GM18873 (cell line): ENCODE measurements around the gene GALNT18.

ENCODE experiments used
- ATAC-seq: cut with Tn5 transposase; IDR thresholded peaks from one replicate; pipeline ENCODE4 v1.9.1; 2021; ENCODE audit warnings: mild to moderate bottlenecking, moderate library complexity, moderate number of reproducible peaks; ENCODE audit not compliant: unreplicated experiment, low FRiP score

The GALNT18 gene

GRCh38 chr11:11301212-11301611, 320.6 kb downstream of the GALNT18 start:
- ATAC-seq: no peak

GRCh38 chr11:11297578-11297977, 324.2 kb downstream of the GALNT18 start:
- no peak for ATAC-seq

DNA sequence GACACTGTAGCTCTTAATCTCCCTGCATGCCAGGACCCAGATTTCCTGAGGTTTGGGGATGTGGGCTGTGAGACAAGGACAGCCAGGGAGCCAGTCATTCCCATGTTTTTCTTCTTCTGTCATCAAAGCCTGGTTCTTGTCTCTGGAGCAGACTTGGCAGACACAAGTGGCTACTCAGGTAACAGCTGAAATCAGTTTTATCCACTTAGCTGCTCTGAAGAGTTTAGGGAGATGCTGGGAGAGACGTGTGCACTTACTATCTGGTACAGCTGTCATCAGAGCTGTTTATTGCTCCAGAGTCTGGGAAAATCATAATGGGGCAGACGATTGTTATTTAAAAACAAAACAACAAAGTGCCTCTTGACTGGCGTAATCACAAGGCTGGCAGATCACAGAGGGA, 325.4 kb downstream of the GALNT18 start:
- no peak for ATAC-seq

GRCh38 chr11:11294551-11294855, 327.3 kb downstream of the GALNT18 start:
- no peak for ATAC-seq

DNA sequence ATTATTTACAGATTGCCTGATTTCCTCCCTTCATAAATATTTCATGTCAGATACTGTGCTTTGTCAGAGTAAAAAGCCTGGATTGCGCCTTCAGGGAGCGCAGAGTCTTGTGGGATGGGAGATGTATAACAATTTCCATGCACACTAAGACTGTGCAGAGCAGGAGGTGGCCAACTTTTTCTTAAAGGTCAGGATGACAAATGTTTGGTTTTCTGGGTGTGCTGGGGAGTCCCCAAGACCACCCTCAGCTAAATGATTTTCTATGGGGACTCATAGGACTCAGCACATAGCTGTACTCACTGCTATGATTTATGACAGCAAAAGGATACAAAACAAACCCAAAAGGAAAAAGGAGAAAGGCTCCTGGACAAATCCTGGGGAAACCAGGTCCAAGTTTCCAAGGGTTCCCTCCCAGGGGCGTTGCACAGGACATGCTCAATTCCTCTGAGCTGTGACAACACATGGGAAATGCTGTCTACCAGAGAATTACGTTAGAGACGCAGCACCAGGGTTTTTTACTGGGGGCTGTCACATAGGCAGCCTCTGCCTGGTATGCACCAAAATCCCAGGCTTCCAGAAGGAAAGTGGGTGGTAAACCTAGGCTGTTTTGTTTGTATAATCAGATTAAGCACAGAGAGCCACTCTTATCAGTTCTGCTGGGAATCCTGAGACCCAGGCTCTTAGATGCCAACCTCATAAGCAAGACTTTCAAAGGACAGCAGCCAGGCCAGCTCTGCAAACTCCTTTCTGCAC, 327.8 kb downstream of the GALNT18 start:
- no peak for ATAC-seq

GRCh38 chr11:11292839-11293238, 329.0 kb downstream of the GALNT18 start:
- no peak for ATAC-seq

- no peak for ATAC-seq
Measured at GRCh38 chr11:11291041-11292015, 330.5 kb downstream of the GALNT18 start.

GRCh38 chr11:11290354-11290753, 331.5 kb downstream of the GALNT18 start:
- ATAC-seq: no peak

- no peak for ATAC-seq
Measured at GRCh38 chr11:11289669-11290068, 332.1 kb downstream of the GALNT18 start.

DNA sequence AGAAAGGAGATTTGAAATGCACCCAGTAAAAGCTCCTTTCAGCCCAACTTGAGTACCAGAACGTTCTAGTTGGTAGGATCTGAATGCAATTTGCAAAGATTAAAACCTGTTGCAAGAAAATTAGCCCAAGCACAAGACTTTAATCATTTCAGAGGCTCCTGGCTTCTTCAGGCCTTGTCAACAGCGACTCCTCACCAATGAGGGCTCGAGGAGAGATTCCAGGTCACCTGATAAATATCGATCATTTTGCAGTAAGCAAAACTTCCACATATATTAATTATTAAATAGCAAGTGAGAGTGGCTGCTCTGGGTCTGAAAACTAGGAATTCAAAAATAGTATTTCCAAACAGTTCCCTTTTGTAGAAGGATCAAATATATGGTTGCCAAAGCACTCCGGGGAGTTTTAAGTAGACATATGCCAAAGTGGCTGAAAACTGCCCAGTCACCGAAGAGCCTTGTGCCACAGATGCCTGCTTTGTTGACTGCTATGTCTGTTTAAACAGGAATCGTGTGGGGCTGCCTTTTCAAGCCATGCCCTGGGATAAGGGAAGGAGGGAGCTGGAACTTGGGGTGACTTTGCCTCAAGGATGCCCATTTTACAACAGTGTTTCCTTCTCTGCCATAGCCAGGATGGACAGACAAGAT, 332.7 kb downstream of the GALNT18 start:
- no peak for ATAC-seq

DNA sequence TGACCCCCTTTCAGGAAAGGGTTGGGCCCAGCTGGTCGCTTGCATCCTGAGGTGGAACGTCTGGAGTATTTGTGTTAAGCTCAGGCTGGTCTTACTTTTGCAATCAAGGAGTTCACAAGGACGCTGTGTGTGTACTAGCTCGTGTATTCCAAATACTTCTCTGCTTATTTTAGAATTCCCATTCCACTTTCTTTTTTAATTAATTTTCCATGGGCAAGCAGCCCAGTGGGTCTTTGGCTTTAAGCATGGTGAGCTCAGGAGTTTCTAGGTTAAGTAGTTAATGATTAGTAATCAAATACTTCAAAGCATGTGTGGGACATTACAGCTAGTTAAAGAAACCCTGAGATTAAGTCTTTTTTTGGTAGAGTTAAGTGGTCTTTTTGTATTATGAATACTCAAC, 337.3 kb downstream of the GALNT18 start:
- no peak for ATAC-seq

DNA sequence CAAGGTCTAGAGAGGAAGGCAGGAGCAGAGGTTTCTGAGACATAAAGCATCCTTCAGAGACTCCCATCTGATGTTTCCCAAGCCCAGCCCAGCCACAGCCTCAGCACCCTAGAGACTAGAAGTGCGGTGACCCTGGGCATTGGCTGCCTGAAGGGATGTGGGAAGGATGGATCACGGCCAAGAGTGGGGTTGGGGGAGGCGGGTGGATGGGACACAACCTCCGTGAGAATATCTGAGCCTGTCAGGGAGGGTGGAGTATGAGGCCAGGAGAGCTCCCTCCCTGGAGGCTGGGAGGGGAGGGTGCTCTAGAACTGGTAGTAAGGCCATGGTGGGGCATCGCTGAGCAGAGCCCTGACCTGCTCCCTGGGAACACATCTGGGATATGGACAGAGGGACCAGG, 340.2 kb downstream of the GALNT18 start:
- no peak for ATAC-seq

DNA sequence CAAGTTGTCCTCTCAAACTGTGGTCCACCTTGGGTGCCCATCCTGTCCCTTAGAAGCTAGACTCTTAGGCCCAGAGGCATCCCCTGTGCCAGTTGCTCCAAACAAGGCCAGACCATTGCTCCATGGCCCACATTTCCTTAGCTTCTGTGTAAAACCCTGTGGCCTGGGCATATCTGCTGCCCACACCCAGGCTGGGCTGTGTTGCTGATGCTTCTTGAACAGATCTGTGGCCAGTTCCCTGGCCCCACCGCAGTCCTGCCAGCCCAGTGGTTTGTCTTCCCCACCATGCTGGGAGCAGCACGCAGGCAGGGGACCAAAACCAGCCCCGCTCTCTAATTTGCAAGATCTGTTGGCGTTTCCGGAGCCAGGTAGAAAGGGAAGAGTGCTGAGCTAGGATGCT, 341.0 kb downstream of the GALNT18 start:
- ATAC-seq: no peak

GRCh38 chr11:11279956-11280689, 341.7 kb downstream of the GALNT18 start:
- ATAC-seq: no peak

GRCh38 chr11:11272254-11272653, 349.6 kb downstream of the GALNT18 start:
- no peak for ATAC-seq

GRCh38 chr11:11270236-11270775, 351.5 kb downstream of the GALNT18 start:
- ATAC-seq: no peak

DNA sequence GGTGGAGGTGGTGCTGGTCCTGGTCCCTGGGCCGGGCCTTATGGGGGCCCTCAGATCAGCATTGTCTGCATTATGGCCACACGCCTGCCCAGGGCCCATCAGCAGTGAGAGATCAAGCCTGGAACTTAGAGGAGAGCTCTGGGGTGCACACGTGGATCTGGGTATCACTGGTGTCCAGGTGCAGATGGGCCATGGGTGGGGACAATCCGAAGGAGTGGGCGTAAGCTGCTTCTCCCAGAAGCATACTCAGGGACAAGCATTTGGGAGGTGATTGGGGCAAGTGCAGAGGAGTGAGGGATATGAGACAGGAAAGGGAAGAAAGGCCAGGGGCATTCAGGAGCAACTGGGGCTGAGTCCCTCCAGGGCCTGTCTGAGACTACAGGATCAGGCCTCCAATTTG, 353.1 kb downstream of the GALNT18 start:
- no peak for ATAC-seq

- ATAC-seq: no peak
Measured at GRCh38 chr11:11268119-11268518, 353.7 kb downstream of the GALNT18 start.

- ATAC-seq: no peak
Measured at GRCh38 chr11:11267312-11267711, 354.5 kb downstream of the GALNT18 start.

- ATAC-seq: peak; percentile 54
Measured at GRCh38 chr11:11265994-11266606, 355.7 kb downstream of the GALNT18 start.
